GM13976 (cell line): ENCODE measurements around the gene FOXP1.

Experiments
- DNase-seq: peaks from one replicate; pipeline ENCODE4 v3.0.0; 2012; ENCODE audit warnings: low spot score
- CTCF ChIP-seq: IDR thresholded peaks from 2 replicates; pipeline ENCODE4 v1.5.1; 2012; ENCODE audit warnings: borderline replicate concordance, mild to moderate bottlenecking; ENCODE audit not compliant: insufficient read depth; ENCODE audit errors: extremely low read depth, missing control alignments, control extremely low read depth
- in situ Hi-C: fragments of 300-500 bp; cut with MboI; formaldehyde crosslinking; loops from one replicate; pipeline ENCODE4 v1.12.0; 2022; ENCODE audit warnings: low sequenced_read_pairs, mixed read lengths, inconsistent platforms; ENCODE audit not compliant: unreplicated experiment

The FOXP1 gene

GRCh38 chr3:71086777-71087142, 496.8 kb downstream of the FOXP1 start:
- no peak for DNase-seq
- in situ Hi-C loops: no loop called here
- no peak for TF ChIP-seq CTCF

- no peak for TF ChIP-seq CTCF
- in situ Hi-C loops: no loop called here
- peak; percentile 26 for DNase-seq
Measured at GRCh38 chr3:71083726-71084131, 499.8 kb downstream of the FOXP1 start.

- in situ Hi-C loops: no loop called here
- no peak for TF ChIP-seq CTCF
- no peak for DNase-seq
Measured at GRCh38 chr3:71082833-71083232, 500.7 kb downstream of the FOXP1 start.

- in situ Hi-C loops: no loop called here
- no peak for DNase-seq
- TF ChIP-seq CTCF: no peak
Measured at GRCh38 chr3:71080517-71081083, 502.9 kb downstream of the FOXP1 start.

- in situ Hi-C loops: no loop called here
- no peak for DNase-seq
- no peak for TF ChIP-seq CTCF
Measured at GRCh38 chr3:71078723-71079525, 504.6 kb downstream of the FOXP1 start.

DNA sequence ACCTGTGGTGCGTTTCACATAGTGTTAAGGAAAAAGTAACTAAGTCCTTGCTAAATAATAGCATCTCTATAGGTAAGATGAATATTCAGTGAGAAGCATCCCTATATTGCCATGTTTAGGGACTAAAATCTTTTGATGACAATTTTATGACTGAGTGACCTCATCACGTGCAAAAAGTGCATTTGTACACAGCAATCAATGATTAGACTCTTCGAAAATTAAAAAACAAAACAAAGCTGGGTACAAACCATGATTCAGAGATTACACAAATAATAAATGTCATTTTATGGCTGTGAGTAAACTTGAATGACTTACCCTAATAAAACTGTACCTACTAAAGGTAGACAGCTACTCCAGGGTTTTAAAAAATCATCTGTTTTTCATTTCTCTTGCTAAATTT, 505.3 kb downstream of the FOXP1 start:
- TF ChIP-seq CTCF: no peak
- in situ Hi-C loops: no loop called here
- DNase-seq: no peak
